Fibroblast of skin of back (primary cell): ENCODE measurements around the gene CAPZB.

Source experiments
- DNase-seq: peaks from one replicate; pipeline ENCODE4 v3.0.0-alpha.2; 2013

CAPZB gene

GRCh38 chr1:19365721-19366120, 119.6 kb downstream of the CAPZB start:
- peak; percentile 25 for DNase-seq

- no peak for DNase-seq
Observed at GRCh38 chr1:19363536-19364152, 121.7 kb downstream of the CAPZB start.

GRCh38 chr1:19361611-19362147, 123.7 kb downstream of the CAPZB start:
- DNase-seq = peak; percentile 63

- DNase-seq = no peak
Observed at GRCh38 chr1:19360843-19361610, 124.3 kb downstream of the CAPZB start.

- no peak for DNase-seq
Observed at GRCh38 chr1:19360432-19360831, 124.9 kb downstream of the CAPZB start.

GRCh38 chr1:19360016-19360415, 125.3 kb downstream of the CAPZB start:
- no peak for DNase-seq

- DNase-seq = no peak
Observed at GRCh38 chr1:19359357-19359756, 126.0 kb downstream of the CAPZB start.

- no peak for DNase-seq
Observed at GRCh38 chr1:19358710-19359109, 126.6 kb downstream of the CAPZB start.

- DNase-seq = no peak
Observed at GRCh38 chr1:19357299-19357986, 127.9 kb downstream of the CAPZB start.

- no peak for DNase-seq
Observed at GRCh38 chr1:19356266-19356665, 129.1 kb downstream of the CAPZB start.

GRCh38 chr1:19354531-19354981, 130.8 kb downstream of the CAPZB start:
- DNase-seq = no peak

GRCh38 chr1:19353596-19353995, 131.7 kb downstream of the CAPZB start:
- DNase-seq = no peak

GRCh38 chr1:19352839-19353238, 132.5 kb downstream of the CAPZB start:
- DNase-seq = no peak

GRCh38 chr1:19351873-19352272, 133.5 kb downstream of the CAPZB start:
- DNase-seq = no peak

- DNase-seq = no peak
Observed at GRCh38 chr1:19350566-19350965, 134.8 kb downstream of the CAPZB start.

GRCh38 chr1:19349999-19350398, 135.3 kb downstream of the CAPZB start:
- DNase-seq = no peak

GRCh38 chr1:19348441-19349198, 136.7 kb downstream of the CAPZB start:
- no peak for DNase-seq

GRCh38 chr1:19347533-19348172, 137.7 kb downstream of the CAPZB start:
- DNase-seq = no peak

GRCh38 chr1:19346026-19346425, 139.3 kb downstream of the CAPZB start:
- DNase-seq = no peak

GRCh38 chr1:19345391-19345790, 139.9 kb downstream of the CAPZB start:
- DNase-seq = no peak

GRCh38 chr1:19344831-19345230, 140.5 kb downstream of the CAPZB start:
- DNase-seq = no peak

- DNase-seq = peak; percentile 28
Observed at GRCh38 chr1:19344372-19344810, 140.9 kb downstream of the CAPZB start.
